Measurements from ENCODE around the gene FAM3C. TPM values are rescaled to one million over a fixed set of nuclear protein-coding genes. Genes with fewer than 3 reads are reported as not detected.

FAM3C gene
- total and polyA plus RNA-seq, 2 of the 8 experiments (the other 6 are each of a cell fraction or from before 2014, with no cell fraction given) = 27.0 to 77.7 TPM

DNA sequence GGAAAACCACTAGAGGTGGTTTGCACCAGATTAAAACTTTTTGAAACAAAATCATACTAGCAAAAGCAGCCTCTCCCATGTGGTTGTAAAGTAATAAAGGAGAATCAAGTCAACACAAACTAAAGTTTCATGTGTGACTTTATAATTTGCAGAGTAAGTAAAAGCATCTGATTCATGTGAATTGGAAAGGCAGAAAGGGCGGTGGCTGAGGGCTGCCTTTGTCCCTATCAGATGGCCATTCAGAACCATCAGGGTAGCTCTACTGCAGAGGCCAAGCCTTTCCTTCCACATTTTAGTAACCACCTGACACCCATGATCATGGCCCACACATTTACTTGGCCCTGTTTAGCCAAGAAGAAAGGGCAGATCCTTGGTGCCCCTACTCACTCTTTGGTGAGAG, 51.6 kb downstream of the FAM3C start:
- Histone ChIP-seq H3K79me1 (ENCODE audit: low read depth, low read length) (no peaks in the 10 kb centered on the region), H3K4me1 (replicated peaks in 1 of 4; ENCODE audit: control insufficient read depth in 3 of 4, insufficient read depth in 4 of 4, low read length in 3 of 4) (no peaks in the 10 kb centered on the region), H3K4me2 (ENCODE audit: insufficient read depth in 1 of 2, low read depth in 2 of 2, low read length in 2 of 2) (no peak overlapping the region), H2BK120ac (replicated peaks; ENCODE audit: low read depth, low read length) (no peak overlapping the region), H3K23me2 (ENCODE audit: low read depth, low read length) (no peaks in the 10 kb centered on the region), H2BK15ac (ENCODE audit: low read length) (no peak overlapping the region), H2BK5ac (ENCODE audit: low read depth, low read length) (no peak overlapping the region), H3K9me3 (ENCODE audit: insufficient read depth in 2 of 2, low read depth in 1 of 2, low read length in 1 of 2) (no peaks in the 10 kb centered on the region), H3K18ac (ENCODE audit: extremely low read depth, low read length) (no peak overlapping the region), H4K5ac (ENCODE audit: insufficient read length, low read depth, low read length) (no peak overlapping the region), H2AK5ac (ENCODE audit: low read depth, low read length) (no peak overlapping the region), H3K4me3 (ENCODE audit: extremely low read depth in 1 of 4, insufficient read depth in 2 of 4, low read depth in 3 of 4, low read length in 4 of 4) (no peak overlapping the region), H3K14ac (ENCODE audit: insufficient read length) (no peak overlapping the region), H4K8ac (ENCODE audit: extremely low read depth, insufficient read depth, low read length) (no peak overlapping the region), H2AFZ (ENCODE audit: low read length) (no peak overlapping the region), H3K27me3 (replicated peaks in 1 of 4; ENCODE audit: control insufficient read depth in 3 of 4, extremely low read depth in 1 of 4, insufficient read depth in 3 of 4, low read length in 3 of 4) (no peaks in the 10 kb centered on the region), H4K91ac (replicated peaks; ENCODE audit: insufficient read length, low read length) (no peak overlapping the region), H2BK12ac (ENCODE audit: low read depth, low read length) (no peak overlapping the region), H3K23ac (ENCODE audit: insufficient read length) (no peak overlapping the region), H4K20me1 (replicated peaks in 1 of 2; ENCODE audit: control insufficient read depth in 1 of 2, insufficient read depth in 2 of 2, low read length in 2 of 2) (no peaks in the 10 kb centered on the region), H3K4ac (replicated peaks; ENCODE audit: insufficient read length, low read depth, low read length) (no peak overlapping the region), H3K9ac (replicated peaks in 1 of 4; ENCODE audit: extremely low read depth in 1 of 4, low read depth in 3 of 4, low read length in 3 of 4) (no peak overlapping the region), H3K79me2 (ENCODE audit: control insufficient read depth in 1 of 2, insufficient read depth in 2 of 2, low read length in 2 of 2) (no peaks in the 10 kb centered on the region), H3K56ac (replicated peaks; ENCODE audit: insufficient read length, low read depth, low read length) (no peak overlapping the region), H2BK20ac (ENCODE audit: low read length) (no peak overlapping the region), H3K36me3 (ENCODE audit: control insufficient read depth in 2 of 4, insufficient read depth in 4 of 4, low read length in 3 of 4) (peaks cover 0 to 7% (median 5%) of the 10 kb centered on the region in 4 experiments; a peak in 4 of 8 replicates), H3K27ac (ENCODE audit: low read depth, low read length) (no peak overlapping the region)
- DNase-seq (ENCODE audit: low read depth in 1 of 2, low spot score in 2 of 2) (no peak), FAIRE-seq (no peak)
- 85% methylated on average over 1 of the region's 1 CpG; no CpG with 5 or more reads in 1 of the 2 experiments for WGBS, 2 experiments (ENCODE audit: extremely low coverage in 1 of 2, insufficient coverage in 1 of 2, insufficient read length in 1 of 2, insufficient replicate concordance in 2 of 2, low coverage in 1 of 2, low lambda C conversion rate in 2 of 2, missing lambda C conversion rate in 1 of 2)
- ChIA-PET POLR2A (ENCODE audit: partially characterized antibody) (no interaction called here), CTCF (ENCODE audit: partially characterized antibody) (no interaction called here)
- TF ChIP-seq CTBP2 (IDR thresholded peaks at IDR 0.05; ENCODE audit: borderline replicate concordance, insufficient read depth, insufficient read length, low read length) (no peak), SIX5 (IDR thresholded peaks at IDR 0.05; ENCODE audit: low read depth, low read length) (no peak)
